LNCaP clone FGC (cell line): ENCODE data around the gene CLNK.

Experiments
- DNase-seq: peaks from one replicate; pipeline ENCODE4 v3.0.0-alpha.2; 2011; ENCODE audit warnings: low read depth
- H3K4me3 ChIP-seq: 2 replicates; pipeline ENCODE4 v1.5.1; 2011; ENCODE audit warnings: mild to moderate bottlenecking, low read depth, low read length, control low read depth
- TF ChIP-seq, protein P1 (sequence below): IDR thresholded peaks from 2 replicates; pipeline ENCODE4 v1.5.1; 2012; ENCODE audit warnings: mild to moderate bottlenecking; ENCODE audit not compliant: control insufficient read depth, insufficient read depth; ENCODE audit errors: extremely low read depth

The CLNK gene

DNA sequence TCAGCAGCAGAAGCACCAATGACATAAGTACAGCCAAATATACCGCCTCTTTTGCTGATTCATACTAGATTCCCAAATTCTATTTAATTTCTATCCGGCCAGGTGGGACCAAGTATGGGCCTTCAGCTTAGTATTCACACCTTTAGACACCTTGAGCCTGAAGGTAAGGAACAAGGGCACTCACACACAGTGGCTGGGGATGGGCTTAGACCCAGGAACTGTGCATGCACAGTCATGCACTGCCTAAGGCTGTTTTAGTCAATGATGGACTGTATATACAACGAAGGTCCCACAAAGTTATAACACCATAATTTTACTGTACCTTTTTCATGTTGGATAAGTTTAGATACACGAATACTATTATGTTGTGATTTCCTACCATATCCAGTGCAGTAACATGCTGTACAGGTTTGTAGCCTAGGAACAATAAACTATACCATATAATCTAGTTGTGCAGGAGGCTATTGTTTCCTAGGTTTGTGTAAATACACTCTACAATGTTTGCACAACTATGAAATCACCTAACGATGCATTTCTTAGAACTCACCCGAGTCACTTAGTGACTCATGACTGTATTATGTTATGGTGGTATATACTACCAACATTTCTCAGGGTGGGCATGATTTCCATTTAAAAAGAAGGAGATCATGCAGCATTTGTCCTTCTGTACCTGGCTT is 9.7 kb upstream of the CLNK start:
- no peak overlapping the region for H3K4me3 ChIP-seq
- TF ChIP-seq, protein P1, sequence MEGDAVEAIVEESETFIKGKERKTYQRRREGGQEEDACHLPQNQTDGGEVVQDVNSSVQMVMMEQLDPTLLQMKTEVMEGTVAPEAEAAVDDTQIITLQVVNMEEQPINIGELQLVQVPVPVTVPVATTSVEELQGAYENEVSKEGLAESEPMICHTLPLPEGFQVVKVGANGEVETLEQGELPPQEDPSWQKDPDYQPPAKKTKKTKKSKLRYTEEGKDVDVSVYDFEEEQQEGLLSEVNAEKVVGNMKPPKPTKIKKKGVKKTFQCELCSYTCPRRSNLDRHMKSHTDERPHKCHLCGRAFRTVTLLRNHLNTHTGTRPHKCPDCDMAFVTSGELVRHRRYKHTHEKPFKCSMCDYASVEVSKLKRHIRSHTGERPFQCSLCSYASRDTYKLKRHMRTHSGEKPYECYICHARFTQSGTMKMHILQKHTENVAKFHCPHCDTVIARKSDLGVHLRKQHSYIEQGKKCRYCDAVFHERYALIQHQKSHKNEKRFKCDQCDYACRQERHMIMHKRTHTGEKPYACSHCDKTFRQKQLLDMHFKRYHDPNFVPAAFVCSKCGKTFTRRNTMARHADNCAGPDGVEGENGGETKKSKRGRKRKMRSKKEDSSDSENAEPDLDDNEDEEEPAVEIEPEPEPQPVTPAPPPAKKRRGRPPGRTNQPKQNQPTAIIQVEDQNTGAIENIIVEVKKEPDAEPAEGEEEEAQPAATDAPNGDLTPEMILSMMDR = no peak
- no peak for DNase-seq

DNA sequence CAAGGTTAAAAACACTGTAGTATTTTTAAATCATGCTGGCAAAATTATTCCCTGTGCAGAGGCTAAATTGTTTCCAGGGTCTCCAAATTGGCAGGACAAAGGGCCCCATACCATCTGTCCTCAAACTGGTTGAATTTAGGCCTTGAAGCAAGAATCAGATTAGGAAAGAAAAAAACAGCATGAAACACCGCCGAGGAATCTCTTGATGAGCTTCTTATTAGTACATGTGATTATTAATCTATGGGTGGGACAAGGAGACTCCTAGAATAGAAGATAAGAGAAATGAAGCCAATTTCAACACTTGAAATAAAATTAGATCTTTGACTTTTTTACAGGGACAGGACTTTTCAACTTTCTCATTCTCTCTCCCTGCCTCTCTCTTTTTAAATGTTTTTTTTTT is 7.1 kb upstream of the CLNK start:
- no peak for DNase-seq
- no peak overlapping the region for H3K4me3 ChIP-seq
- TF ChIP-seq, protein P1 = no peak

DNA sequence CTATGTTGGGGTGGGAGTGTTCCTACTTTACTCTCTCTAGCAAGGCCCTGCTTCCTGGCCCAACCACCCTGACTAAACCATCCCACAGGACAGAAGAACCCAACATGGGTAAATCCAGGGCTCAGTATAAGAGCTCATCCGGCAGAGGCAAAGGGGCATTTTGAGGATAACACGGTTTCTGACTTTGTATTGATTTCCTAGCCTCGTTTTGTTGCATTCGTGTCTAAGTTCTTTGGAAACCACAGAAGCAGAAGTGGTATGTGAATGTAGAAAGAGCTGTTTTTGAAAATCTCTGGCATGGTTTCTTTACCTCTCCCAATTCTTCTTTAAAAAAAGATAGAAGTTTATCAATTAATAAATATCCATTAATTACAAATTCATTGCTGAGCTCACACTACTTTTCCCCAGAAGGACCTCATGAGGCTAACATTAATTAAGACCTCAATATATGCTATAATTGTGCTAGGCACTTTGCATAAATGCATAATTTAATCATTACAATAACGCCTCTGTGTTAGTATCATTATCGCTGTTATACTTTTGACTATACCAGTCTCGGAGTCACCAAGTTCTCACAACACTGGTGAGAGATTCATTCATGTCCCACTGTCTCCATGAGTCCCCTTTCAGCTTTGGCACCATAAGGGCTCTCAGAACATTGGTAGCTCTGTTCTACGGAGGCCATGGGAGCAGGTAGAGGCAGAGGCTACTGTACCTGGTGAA is 5.8 kb upstream of the CLNK start:
- no peak overlapping the region for H3K4me3 ChIP-seq
- TF ChIP-seq, protein P1 = no peak
- DNase-seq = no peak

DNA sequence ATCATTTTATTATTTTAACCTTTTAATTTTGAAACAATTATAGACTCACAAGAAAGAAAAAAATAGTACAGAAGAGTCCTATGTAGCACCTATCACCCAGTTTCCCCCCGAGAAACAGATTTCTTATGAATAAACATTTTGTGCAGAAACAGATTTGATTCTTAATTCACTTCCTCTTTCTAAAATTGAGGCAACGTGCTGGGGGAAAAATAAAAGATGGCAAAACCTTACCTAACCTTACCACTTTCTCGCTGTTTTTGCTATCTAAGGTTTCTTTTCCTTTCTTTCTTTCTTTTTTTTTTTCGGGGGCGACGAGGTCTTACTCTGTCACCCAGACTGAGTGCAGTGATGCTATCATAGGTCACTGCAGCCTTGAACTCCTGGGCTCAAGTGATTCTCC is 4.3 kb upstream of the CLNK start:
- TF ChIP-seq, protein P1 = no peak
- no peak overlapping the region for H3K4me3 ChIP-seq
- no peak for DNase-seq

DNA sequence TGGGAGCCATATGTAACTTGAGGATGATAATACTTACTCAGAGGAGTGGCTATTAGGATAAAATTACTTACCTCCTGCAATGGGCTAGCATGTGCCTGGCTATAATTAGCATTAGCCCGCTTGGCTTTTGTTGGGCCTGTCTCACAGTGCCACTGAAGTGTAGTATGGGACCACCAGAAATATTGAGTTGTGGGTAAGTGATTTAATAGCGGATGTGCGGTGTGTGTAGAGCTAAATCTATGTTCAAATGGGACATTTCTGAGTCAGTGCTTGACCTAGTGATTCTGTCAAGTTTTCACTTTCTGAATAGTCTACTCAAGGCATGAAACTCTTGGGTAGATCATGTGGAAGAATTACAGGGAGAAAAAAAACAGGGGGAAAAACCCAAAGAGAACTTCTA is 3.5 kb upstream of the CLNK start:
- DNase-seq = no peak
- no peak overlapping the region for H3K4me3 ChIP-seq
- TF ChIP-seq, protein P1 = no peak

DNA sequence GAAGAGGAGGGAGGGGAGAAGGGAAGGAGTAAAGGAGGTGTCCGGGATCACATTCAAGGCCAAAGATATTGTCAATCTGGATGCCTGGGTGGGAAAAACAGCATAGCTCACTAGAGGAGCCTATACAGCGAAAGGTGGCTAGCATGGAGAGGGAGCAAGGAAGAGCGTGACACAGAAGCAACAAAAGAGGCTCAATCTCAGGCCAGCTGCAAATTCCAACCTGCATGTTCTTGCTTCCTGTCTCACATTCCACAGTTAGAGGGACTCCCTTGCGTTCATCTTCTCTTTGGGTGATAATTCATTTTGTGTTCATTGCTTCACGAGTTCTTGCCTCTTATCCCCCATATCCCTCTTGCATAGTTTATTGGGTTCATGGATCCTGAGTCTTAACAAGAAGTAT is 3.0 kb upstream of the CLNK start:
- TF ChIP-seq, protein P1 = no peak
- H3K4me3 ChIP-seq = no peak overlapping the region
- DNase-seq = no peak
